ENCODE data around the gene HBM. TPM values are rescaled to one million over a fixed set of nuclear protein-coding genes. Genes with fewer than 3 reads are reported as not detected.

The HBM gene
- total RNA-seq, 1 experiment from 2014 or later, result not detected

DNA sequence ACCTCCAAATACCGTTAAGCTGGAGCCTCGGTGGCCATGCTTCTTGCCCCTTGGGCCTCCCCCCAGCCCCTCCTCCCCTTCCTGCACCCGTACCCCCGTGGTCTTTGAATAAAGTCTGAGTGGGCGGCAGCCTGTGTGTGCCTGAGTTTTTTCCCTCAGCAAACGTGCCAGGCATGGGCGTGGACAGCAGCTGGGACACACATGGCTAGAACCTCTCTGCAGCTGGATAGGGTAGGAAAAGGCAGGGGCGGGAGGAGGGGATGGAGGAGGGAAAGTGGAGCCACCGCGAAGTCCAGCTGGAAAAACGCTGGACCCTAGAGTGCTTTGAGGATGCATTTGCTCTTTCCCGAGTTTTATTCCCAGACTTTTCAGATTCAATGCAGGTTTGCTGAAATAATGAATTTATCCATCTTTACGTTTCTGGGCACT is 11.6 kb downstream of the HBM start:
- no peak overlapping the region for H3K4me3 ChIP-seq (ENCODE audit: low read depth, low read length, poor library complexity, severe bottlenecking)
- POLR2A ChIA-PET (ENCODE audit: low non-redundant PET), result interaction anchor here (0.6 kb wide), 1 partner anchor 29 kb away, joined by 4 read pairs; no protein-coding TSS in a partner anchor

DNA sequence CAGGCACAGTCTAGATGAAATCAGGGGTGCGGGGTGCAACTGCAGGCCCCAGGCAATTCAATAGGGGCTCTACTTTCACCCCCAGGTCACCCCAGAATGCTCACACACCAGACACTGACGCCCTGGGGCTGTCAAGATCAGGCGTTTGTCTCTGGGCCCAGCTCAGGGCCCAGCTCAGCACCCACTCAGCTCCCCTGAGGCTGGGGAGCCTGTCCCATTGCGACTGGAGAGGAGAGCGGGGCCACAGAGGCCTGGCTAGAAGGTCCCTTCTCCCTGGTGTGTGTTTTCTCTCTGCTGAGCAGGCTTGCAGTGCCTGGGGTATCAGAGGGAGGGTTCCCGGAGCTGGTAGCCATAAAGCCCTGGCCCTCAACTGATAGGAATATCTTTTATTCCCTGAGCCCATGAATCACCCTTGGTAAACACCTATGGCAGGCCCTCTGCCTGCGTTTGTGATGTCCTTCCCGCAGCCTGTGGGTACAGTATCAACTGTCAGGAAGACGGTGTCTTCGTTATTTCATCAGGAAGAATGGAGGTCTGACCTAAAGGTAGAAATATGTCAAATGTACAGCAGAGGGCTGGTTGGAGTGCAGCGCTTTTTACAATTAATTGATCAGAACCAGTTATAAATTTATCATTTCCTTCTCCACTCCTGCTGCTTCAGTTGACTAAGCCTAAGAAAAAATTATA is 12.3 kb downstream of the HBM start:
- TF ChIP-seq CTCF (conservative IDR thresholded peaks at IDR 0.05; ENCODE audit: low read depth, low read length), result no peak
- no peak for TF ChIP-seq EZH2 (IDR thresholded peaks at IDR 0.05; ENCODE audit: borderline replicate concordance, low read depth, low read length, poor library complexity, severe bottlenecking)
- Histone ChIP-seq H3K4me3 (ENCODE audit: low read depth, low read length, poor library complexity, severe bottlenecking) (no peak overlapping the region), H3K4me1 (ENCODE audit: insufficient read depth, low read length, poor library complexity, severe bottlenecking) (peaks cover 33% of the 10 kb centered on the region), H3K9me3 (ENCODE audit: low read depth, low read length, poor library complexity, severe bottlenecking) (no peaks in the 10 kb centered on the region), H3K36me3 (ENCODE audit: insufficient read depth, low read length, poor library complexity, severe bottlenecking) (no peaks in the 10 kb centered on the region), H3K27me3 (replicated peaks; ENCODE audit: insufficient read depth, low read depth, low read length, poor library complexity) (peaks cover 13% of the 10 kb centered on the region), H3K27ac (ENCODE audit: low read depth, low read length, poor library complexity, severe bottlenecking) (no peak overlapping the region)
- intact Hi-C loops (cut with micrococcal nuclease; ENCODE audit: unreplicated experiment), result no loop called here
- POLR2A ChIA-PET (ENCODE audit: low non-redundant PET), result interaction anchor here (0.6 kb wide), 1 partner anchor 30 kb away, joined by 4 read pairs; no protein-coding TSS in a partner anchor
- CTCF ChIA-PET, result no interaction called here
- DNase-seq (ENCODE audit: low spot score), result no peak
- BruUV-seq (replicated peaks), result no TSS peak

More for the DNA sequence above, 11.6 kb downstream of the HBM start:
- H3K36me3 ChIP-seq (ENCODE audit: insufficient read depth, low read length, poor library complexity, severe bottlenecking), result no peaks in the 10 kb centered on the region
- H3K9me3 ChIP-seq (ENCODE audit: low read depth, low read length, poor library complexity, severe bottlenecking), result no peaks in the 10 kb centered on the region
- no peak for DNase-seq (ENCODE audit: low spot score)
- no peak overlapping the region for H3K27ac ChIP-seq (ENCODE audit: low read depth, low read length, poor library complexity, severe bottlenecking)
- BruUV-seq (replicated peaks), result no TSS peak
- no peak for TF ChIP-seq CTCF (conservative IDR thresholded peaks at IDR 0.05; ENCODE audit: low read depth, low read length)
- TF ChIP-seq EZH2 (IDR thresholded peaks at IDR 0.05; ENCODE audit: borderline replicate concordance, low read depth, low read length, poor library complexity, severe bottlenecking), result no peak
- intact Hi-C loops (cut with micrococcal nuclease; ENCODE audit: unreplicated experiment), result no loop called here
- H3K27me3 ChIP-seq (replicated peaks; ENCODE audit: insufficient read depth, low read depth, low read length, poor library complexity), result peaks cover 13% of the 10 kb centered on the region
- H3K4me1 ChIP-seq (ENCODE audit: insufficient read depth, low read length, poor library complexity, severe bottlenecking), result peaks cover 33% of the 10 kb centered on the region
- CTCF ChIA-PET, result no interaction called here

- H3K27me3 ChIP-seq (replicated peaks; ENCODE audit: insufficient read depth, low read depth, low read length, poor library complexity), result peaks cover 13% of the 10 kb centered on the region
- TF ChIP-seq CTCF (conservative IDR thresholded peaks at IDR 0.05; ENCODE audit: low read depth, low read length) (no peak), EZH2 (IDR thresholded peaks at IDR 0.05; ENCODE audit: borderline replicate concordance, low read depth, low read length, poor library complexity, severe bottlenecking) (no peak)
Measured at GRCh38 chr16:178668-179015, 12.9 kb downstream of the HBM start.

More at GRCh38 chr16:178668-179015, 12.9 kb downstream of the HBM start:
- intact Hi-C loops (cut with micrococcal nuclease; ENCODE audit: unreplicated experiment), result no loop called here
- peaks cover 33% of the 10 kb centered on the region for H3K4me1 ChIP-seq (ENCODE audit: insufficient read depth, low read length, poor library complexity, severe bottlenecking)
- no peak for DNase-seq (ENCODE audit: low spot score)
- no peaks in the 10 kb centered on the region for H3K9me3 ChIP-seq (ENCODE audit: low read depth, low read length, poor library complexity, severe bottlenecking)
- ChIA-PET CTCF (no interaction called here), POLR2A (ENCODE audit: low non-redundant PET) (no interaction called here)
- no peaks in the 10 kb centered on the region for H3K36me3 ChIP-seq (ENCODE audit: insufficient read depth, low read length, poor library complexity, severe bottlenecking)
- no TSS peak for BruUV-seq (replicated peaks)
- H3K4me3 ChIP-seq (ENCODE audit: low read depth, low read length, poor library complexity, severe bottlenecking), result no peak overlapping the region
- H3K27ac ChIP-seq (ENCODE audit: low read depth, low read length, poor library complexity, severe bottlenecking), result no peak overlapping the region

Measured in A673 (cell line).